OCI-LY3 (cell line): ENCODE results near the gene PRKAG3.

Experiments used
- EZH2phosphoT487 ChIP-seq: fragments of 200-600 bp; shearing (Covaris generic); IDR thresholded peaks from 2 replicates; pipeline ENCODE4 v1.6.1; 2018; ENCODE audit warnings: antibody characterized with exemption, mixed run types, low read depth
- TF ChIP-seq, protein P1 (sequence below): fragments of 200-600, 300-600 bp; sonication (generic); IDR thresholded peaks from 2 replicates; pipeline ENCODE4 v1.5.1; 2014; ENCODE audit warnings: antibody characterized with exemption, low read length, low read depth

- TF ChIP-seq, protein P1, sequence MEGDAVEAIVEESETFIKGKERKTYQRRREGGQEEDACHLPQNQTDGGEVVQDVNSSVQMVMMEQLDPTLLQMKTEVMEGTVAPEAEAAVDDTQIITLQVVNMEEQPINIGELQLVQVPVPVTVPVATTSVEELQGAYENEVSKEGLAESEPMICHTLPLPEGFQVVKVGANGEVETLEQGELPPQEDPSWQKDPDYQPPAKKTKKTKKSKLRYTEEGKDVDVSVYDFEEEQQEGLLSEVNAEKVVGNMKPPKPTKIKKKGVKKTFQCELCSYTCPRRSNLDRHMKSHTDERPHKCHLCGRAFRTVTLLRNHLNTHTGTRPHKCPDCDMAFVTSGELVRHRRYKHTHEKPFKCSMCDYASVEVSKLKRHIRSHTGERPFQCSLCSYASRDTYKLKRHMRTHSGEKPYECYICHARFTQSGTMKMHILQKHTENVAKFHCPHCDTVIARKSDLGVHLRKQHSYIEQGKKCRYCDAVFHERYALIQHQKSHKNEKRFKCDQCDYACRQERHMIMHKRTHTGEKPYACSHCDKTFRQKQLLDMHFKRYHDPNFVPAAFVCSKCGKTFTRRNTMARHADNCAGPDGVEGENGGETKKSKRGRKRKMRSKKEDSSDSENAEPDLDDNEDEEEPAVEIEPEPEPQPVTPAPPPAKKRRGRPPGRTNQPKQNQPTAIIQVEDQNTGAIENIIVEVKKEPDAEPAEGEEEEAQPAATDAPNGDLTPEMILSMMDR: no peak
- TF ChIP-seq EZH2phosphoT487: no peak
Observed at GRCh38 chr2:218824004-218824403, 7.6 kb downstream of the PRKAG3 start.
